GM12801 (cell line): Measurements from ENCODE around the gene RNF144B.

ENCODE experiments used
- CTCF ChIP-seq: IDR thresholded peaks from one replicate; pipeline ENCODE4 v1.5.1; 2011; ENCODE audit warnings: control low read depth; ENCODE audit not compliant: insufficient read length; ENCODE audit errors: extremely low read depth

The RNF144B gene

GRCh38 chr6:18380158-18380836 lies 6.9 kb upstream of the RNF144B start:
- no peak for TF ChIP-seq CTCF

- no peak for TF ChIP-seq CTCF
These were observed 6.3 kb upstream of the RNF144B start for GRCh38 chr6:18380851-18381250.

GRCh38 chr6:18383441-18383840 lies 3.7 kb upstream of the RNF144B start:
- no peak for TF ChIP-seq CTCF

- TF ChIP-seq CTCF: no peak
These were observed 2.5 kb upstream of the RNF144B start for GRCh38 chr6:18384621-18385020.

GRCh38 chr6:18386298-18386976 lies 713 bp upstream of the RNF144B start:
- TF ChIP-seq CTCF: no peak

GRCh38 chr6:18388271-18388670 lies 1.1 kb downstream of the RNF144B start:
- no peak for TF ChIP-seq CTCF

- TF ChIP-seq CTCF: no peak
These were observed 1.8 kb downstream of the RNF144B start for GRCh38 chr6:18388942-18389341.
